Fibroblast of gingiva (primary cell): ENCODE data around the gene SLC25A45.
A peak's percentile ranks its signal among the peaks of the same experiment; 100 is the strongest.

Experiments
- DNase-seq: peaks from one replicate; pipeline ENCODE4 v3.0.0-alpha.2; 2011; ENCODE audit warnings: low read depth

Gene SLC25A45

GRCh38 chr11:65382033-65382803 is at the start of gene SLC25A45:
Gene SLC25A45 (minus strand): TSS chr11:65382646. CDS start chr11:65381951, 695 bp downstream.
- DNase-seq = peak; percentile 98

- peak; percentile 72 for DNase-seq
Observed at GRCh38 chr11:65431451-65432099, 49.1 kb upstream of the SLC25A45 start.

GRCh38 chr11:65430406-65431217 is 48.2 kb upstream of the SLC25A45 start:
- peak; percentile 82 for DNase-seq

GRCh38 chr11:65429724-65430405 is 47.4 kb upstream of the SLC25A45 start:
- peak; percentile 92 for DNase-seq

- peak; percentile 87 for DNase-seq
Observed at GRCh38 chr11:65429068-65429681, 46.7 kb upstream of the SLC25A45 start.

GRCh38 chr11:65428578-65429067 is 46.2 kb upstream of the SLC25A45 start:
- DNase-seq = no peak

GRCh38 chr11:65427691-65428577 is 45.5 kb upstream of the SLC25A45 start:
- DNase-seq = peak; percentile 85

GRCh38 chr11:65426839-65427690 is 44.6 kb upstream of the SLC25A45 start:
- peak; percentile 80 for DNase-seq

GRCh38 chr11:65425971-65426838 is 43.8 kb upstream of the SLC25A45 start:
- DNase-seq = peak; percentile 63

GRCh38 chr11:65425105-65425970 is 42.9 kb upstream of the SLC25A45 start:
- DNase-seq = peak; percentile 62

GRCh38 chr11:65424205-65425104 is 42.0 kb upstream of the SLC25A45 start:
- DNase-seq = peak; percentile 60

- DNase-seq = peak; percentile 38
Observed at GRCh38 chr11:65423516-65424204, 41.2 kb upstream of the SLC25A45 start.

GRCh38 chr11:65422633-65423515 is 40.4 kb upstream of the SLC25A45 start, which contains the start of gene NEAT1:
Gene NEAT1 (plus strand): TSS chr11:65422798.
- peak; percentile 96 for DNase-seq

GRCh38 chr11:65421794-65422632 is 39.6 kb upstream of the SLC25A45 start:
- DNase-seq = peak; percentile 99
